Breast epithelium (tissue), 4 donors: ENCODE results near the gene KRT15. TPM values are rescaled to one million over a fixed set of nuclear protein-coding genes. Genes with fewer than 3 reads are reported as not detected.

Experiments
- DNase-seq, 2 donors: peaks; one replicate each; pipeline ENCODE4 v3.0.0-alpha.2; 2019; ENCODE audit warnings: low spot score in 2 of 2
- H3K27ac ChIP-seq, 2 donors: fragments of 200-600 bp; sonication (generic) in 1 of 2; one replicate each; pipeline ENCODE4 v1.5.1; 2016 to 2019; ENCODE audit warnings: mild to moderate bottlenecking in 1 of 2
- H3K27me3 ChIP-seq, 2 donors: fragments of 200-600 bp; sonication (generic) in 1 of 2; one replicate each; pipeline versions ENCODE4 v1.5.1 to v1.6.0; 2017 to 2019; ENCODE audit warnings: control low read depth in 1 of 2, mild to moderate bottlenecking in 1 of 2
- H3K36me3 ChIP-seq: fragments of 200-600 bp; one replicate; pipeline ENCODE4 v1.5.1; 2019
- H3K4me1 ChIP-seq, 2 donors: fragments of 200-600 bp; sonication (generic); one replicate each; pipeline ENCODE4 v1.5.1; 2016 to 2019; ENCODE audit warnings: control low read depth in 1 of 2
- H3K4me3 ChIP-seq, 3 donors: fragments of 200-600 bp; sonication (generic); 1 replicate in 2 of 3; 2 replicates in 1 of 3; pipeline ENCODE4 v1.5.1; 2016 to 2019; ENCODE audit warnings: mild to moderate bottlenecking in 3 of 3, moderate library complexity in 2 of 3
- H3K9me3 ChIP-seq, 2 donors: fragments of 200-600 bp; sonication (generic) in 1 of 2; one replicate each; pipeline ENCODE4 v1.5.1; 2016 to 2019; ENCODE audit warnings: control low read depth in 1 of 2
- CTCF ChIP-seq, 3 donors: fragments of 450-650 bp; IDR thresholded peaks; one replicate each; pipeline ENCODE4 v1.5.1; 2016 to 2017; ENCODE audit warnings: antibody characterized with exemption in 3 of 3, mild to moderate bottlenecking in 3 of 3, moderate library complexity in 3 of 3
- POLR2A ChIP-seq: fragments of 450-650 bp; IDR thresholded peaks from one replicate; pipeline ENCODE4 v1.6.1; 2016; ENCODE audit warnings: antibody characterized with exemption, mild to moderate bottlenecking, moderate library complexity
- POLR2AphosphoS5 ChIP-seq, 3 donors: sonication (generic); formaldehyde crosslinking; IDR thresholded peaks; one replicate each; pipeline ENCODE4 v1.6.1; 2017; ENCODE audit warnings: antibody characterized with exemption in 3 of 3
- intact Hi-C: fragments of 100-400 bp; cut with DNase I; formaldehyde crosslinking; loops from one replicate; pipeline ENCODE4 v1.15.1; 2023; ENCODE audit warnings: low total_unique reads
- total RNA-seq, 3 donors: library from RNA; depleted of rRNA; stranded (reverse); fragments of >200 nt; gene quantifications; one replicate each; pipeline ENCODE4 v1.1.0, GENCODE V29; 2016

KRT15 gene
- total RNA-seq, 3 donors from 2014 or later: 0.80 to 2,244 (median 331) TPM

GRCh38 chr17:41492351-41492750 is 26.3 kb downstream of the KRT15 start:
- Histone ChIP-seq H3K27ac (peak overlapping the region; percentile 31 to 32), H3K4me3 (no peak overlapping the region), H3K4me1 (no peaks in the 10 kb centered on the region), H3K9me3 (no peaks in the 10 kb centered on the region), H3K36me3 (no peaks in the 10 kb centered on the region), H3K27me3 (no peaks in the 10 kb centered on the region)
- no peak for DNase-seq
- TF ChIP-seq POLR2AphosphoS5 (IDR thresholded peaks at IDR 0.05): peak in 2 of 3 donors; percentile 21 to 36
- no peak for TF ChIP-seq POLR2A
- TF ChIP-seq CTCF (IDR thresholded peaks at IDR 0.05): no peak
- intact Hi-C loops: no loop called here

GRCh38 chr17:41491476-41491875 is 27.2 kb downstream of the KRT15 start:
- Histone ChIP-seq H3K27ac (no peak overlapping the region), H3K36me3 (no peaks in the 10 kb centered on the region), H3K27me3 (no peaks in the 10 kb centered on the region), H3K9me3 (no peaks in the 10 kb centered on the region), H3K4me3 (no peak overlapping the region), H3K4me1 (no peaks in the 10 kb centered on the region)
- TF ChIP-seq POLR2AphosphoS5 (IDR thresholded peaks at IDR 0.05): no peak
- no peak for TF ChIP-seq CTCF (IDR thresholded peaks at IDR 0.05)
- TF ChIP-seq POLR2A: no peak
- no peak for DNase-seq
- intact Hi-C loops: no loop called here

- no peak overlapping the region for H3K27ac ChIP-seq
- H3K36me3 ChIP-seq: no peaks in the 10 kb centered on the region
- TF ChIP-seq POLR2A: no peak
- TF ChIP-seq POLR2AphosphoS5 (IDR thresholded peaks at IDR 0.05): no peak
- no peak for TF ChIP-seq CTCF (IDR thresholded peaks at IDR 0.05)
- H3K4me1 ChIP-seq: no peaks in the 10 kb centered on the region
- DNase-seq: no peak
- no peak overlapping the region for H3K4me3 ChIP-seq
- no peaks in the 10 kb centered on the region for H3K9me3 ChIP-seq
- no peaks in the 10 kb centered on the region for H3K27me3 ChIP-seq
- intact Hi-C loops: no loop called here
These were observed 28.4 kb downstream of the KRT15 start for GRCh38 chr17:41490000-41490990.

GRCh38 chr17:41489531-41489930 is 29.2 kb downstream of the KRT15 start, which contains the start of gene KRT36:
Gene KRT36 (minus strand): TSS chr17:41489910. CDS start chr17:41489864, 46 bp downstream.
- no peaks in the 10 kb centered on the region for H3K4me1 ChIP-seq
- H3K9me3 ChIP-seq: no peaks in the 10 kb centered on the region
- DNase-seq: no peak
- no peak within 1 kb of the TSS for H3K27ac ChIP-seq
- no peaks in the 10 kb centered on the region for H3K27me3 ChIP-seq
- no peak within 1 kb of the TSS for H3K4me3 ChIP-seq
- intact Hi-C loops: no loop called here
- TF ChIP-seq CTCF (IDR thresholded peaks at IDR 0.05) (no peak), POLR2AphosphoS5 (IDR thresholded peaks at IDR 0.05) (no peak)
- H3K36me3 ChIP-seq: no peaks in the 10 kb centered on the region

GRCh38 chr17:41486809-41487530 is 31.7 kb downstream of the KRT15 start:
- H3K27ac ChIP-seq: no peak overlapping the region
- H3K4me1 ChIP-seq: no peaks in the 10 kb centered on the region
- no peaks in the 10 kb centered on the region for H3K36me3 ChIP-seq
- H3K9me3 ChIP-seq: no peaks in the 10 kb centered on the region
- TF ChIP-seq POLR2AphosphoS5 (IDR thresholded peaks at IDR 0.05) (no peak), POLR2A (no peak), CTCF (IDR thresholded peaks at IDR 0.05) (no peak)
- no peaks in the 10 kb centered on the region for H3K27me3 ChIP-seq
- DNase-seq: no peak
- no peak overlapping the region for H3K4me3 ChIP-seq
- intact Hi-C loops: no loop called here
